Caco-2 (cell line): Measurements from ENCODE around the gene PRSS38. TPM values are rescaled to one million over a fixed set of nuclear protein-coding genes. Genes with fewer than 3 reads are reported as not detected.
A peak's percentile ranks its signal among the peaks of the same experiment; 100 is the strongest.

Experiments used
- BruUV-seq: library from RNA; stranded (reverse); fragments of 400-500 nt; replicated peaks from 2 replicates; lab custom pipeline; 2021; lab: Mats Ljungman, UMichigan
- CTCF ChIA-PET: fragments of 300-600 bp; sonication (Branson Sonifier 250); formaldehyde crosslinking; loops from one replicate; lab custom pipeline; 2022; ENCODE audit warnings: antibody characterized with exemption; lab: Charles Lee
- POLR2A ChIA-PET: fragments of 300-600 bp; sonication (Branson Sonifier 250); formaldehyde crosslinking; loops from one replicate; lab custom pipeline; 2022; ENCODE audit warnings: antibody characterized with exemption; lab: Charles Lee
- DNase-seq, 2 experiments: peaks; one replicate each; pipeline versions ENCODE4 v3.0.0 to v3.0.0-alpha.2; 2020 to 2022
- H3K27me3 ChIP-seq: replicated peaks from 2 replicates; pipeline ENCODE4 v1.6.0; 2011; ENCODE audit warnings: low read length; ENCODE audit not compliant: control insufficient read depth, insufficient read depth
- H3K36me3 ChIP-seq: 2 replicates; pipeline ENCODE4 v1.5.1; 2011; ENCODE audit warnings: low read length; ENCODE audit not compliant: control insufficient read depth, insufficient read depth
- H3K4me1 ChIP-seq: fragments of 250-450 bp; sonication (Bioruptor Pico); 2 replicates; pipeline ENCODE4 v1.5.1; 2020; ENCODE audit warnings: mild to moderate bottlenecking
- H3K4me3 ChIP-seq: 2 replicates; pipeline ENCODE4 v1.5.1; 2011; ENCODE audit warnings: low read depth, mild to moderate bottlenecking, control low read depth, low read length
- H3K9me3 ChIP-seq: fragments of 250-450 bp; sonication (Bioruptor Pico); 2 replicates; pipeline ENCODE4 v1.5.1; 2020; ENCODE audit warnings: mild to moderate bottlenecking, moderate library complexity
- H3K27ac Mint-ChIP-seq: one replicate; pipeline ENCODE4 v1.8.0; 2022; ENCODE audit warnings: mixed read lengths; ENCODE audit not compliant: unreplicated experiment
- H3K27me3 Mint-ChIP-seq: one replicate; pipeline ENCODE4 v1.8.0; 2022; ENCODE audit warnings: mixed read lengths; ENCODE audit not compliant: insufficient read depth, unreplicated experiment
- H3K36me3 Mint-ChIP-seq: one replicate; pipeline ENCODE4 v1.8.0; 2022; ENCODE audit warnings: mild to moderate bottlenecking, mixed read lengths; ENCODE audit not compliant: insufficient read depth, unreplicated experiment
- H3K4me1 Mint-ChIP-seq: one replicate; pipeline ENCODE4 v1.8.0; 2022; ENCODE audit warnings: low read depth, mixed read lengths; ENCODE audit not compliant: unreplicated experiment
- H3K4me3 Mint-ChIP-seq: one replicate; pipeline ENCODE4 v1.8.0; 2022; ENCODE audit warnings: mild to moderate bottlenecking, moderate library complexity, mixed read lengths; ENCODE audit not compliant: unreplicated experiment
- H3K9me3 Mint-ChIP-seq: one replicate; pipeline ENCODE4 v1.8.0; 2022; ENCODE audit warnings: mixed read lengths; ENCODE audit not compliant: unreplicated experiment
- intact Hi-C: fragments of 100-400 bp; cut with micrococcal nuclease; formaldehyde crosslinking; loops from one replicate; pipeline ENCODE4 v1.10.0; 2022; ENCODE audit not compliant: unreplicated experiment
- total RNA-seq: library from RNA; stranded (reverse); gene quantifications from 2 replicates; pipeline ENCODE4 v1.2.3, GENCODE V29; 2022
- TF ChIP-seq, protein P1 (sequence below), 2 experiments: fragments of 200-600 bp in 1 of 2; IDR thresholded peaks; 1 replicate in 1 of 2; 2 replicates in 1 of 2; pipeline versions ENCODE4 v1.5.1 to v1.8.0; 2011 to 2022; ENCODE audit warnings: antibody characterized with exemption in 1 of 2, control low read depth in 1 of 2, inconsistent platforms in 1 of 2, low read depth in 1 of 2, low read length in 1 of 2, mild to moderate bottlenecking in 1 of 2, moderate library complexity in 1 of 2; ENCODE audit not compliant: insufficient read depth in 1 of 2, severe bottlenecking in 1 of 2, unreplicated experiment in 1 of 2

The PRSS38 gene
- total RNA-seq, 1 experiment from 2014 or later = not detected

- TF ChIP-seq, protein P1, sequence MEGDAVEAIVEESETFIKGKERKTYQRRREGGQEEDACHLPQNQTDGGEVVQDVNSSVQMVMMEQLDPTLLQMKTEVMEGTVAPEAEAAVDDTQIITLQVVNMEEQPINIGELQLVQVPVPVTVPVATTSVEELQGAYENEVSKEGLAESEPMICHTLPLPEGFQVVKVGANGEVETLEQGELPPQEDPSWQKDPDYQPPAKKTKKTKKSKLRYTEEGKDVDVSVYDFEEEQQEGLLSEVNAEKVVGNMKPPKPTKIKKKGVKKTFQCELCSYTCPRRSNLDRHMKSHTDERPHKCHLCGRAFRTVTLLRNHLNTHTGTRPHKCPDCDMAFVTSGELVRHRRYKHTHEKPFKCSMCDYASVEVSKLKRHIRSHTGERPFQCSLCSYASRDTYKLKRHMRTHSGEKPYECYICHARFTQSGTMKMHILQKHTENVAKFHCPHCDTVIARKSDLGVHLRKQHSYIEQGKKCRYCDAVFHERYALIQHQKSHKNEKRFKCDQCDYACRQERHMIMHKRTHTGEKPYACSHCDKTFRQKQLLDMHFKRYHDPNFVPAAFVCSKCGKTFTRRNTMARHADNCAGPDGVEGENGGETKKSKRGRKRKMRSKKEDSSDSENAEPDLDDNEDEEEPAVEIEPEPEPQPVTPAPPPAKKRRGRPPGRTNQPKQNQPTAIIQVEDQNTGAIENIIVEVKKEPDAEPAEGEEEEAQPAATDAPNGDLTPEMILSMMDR (IDR thresholded peaks at IDR 0.05; ENCODE audit: insufficient read depth in 1 of 2, low read depth in 1 of 2, low read length in 1 of 2, severe bottlenecking in 1 of 2, unreplicated experiment in 1 of 2) = no peak
- H3K27me3 ChIP-seq = no peaks in the 10 kb centered on the region
- H3K36me3 ChIP-seq = no peaks in the 10 kb centered on the region
- no peaks in the 10 kb centered on the region for H3K36me3 Mint-ChIP-seq
- ChIA-PET CTCF (no interaction called here), POLR2A (no interaction called here)
- peaks cover 4% of the 10 kb centered on the region for H3K4me1 Mint-ChIP-seq
- H3K4me3 Mint-ChIP-seq = no peak overlapping the region
- peaks cover 32% of the 10 kb centered on the region for H3K4me1 ChIP-seq
- peak in 1 of 2 experiments; percentile 26 for DNase-seq
- no peaks in the 10 kb centered on the region for H3K9me3 Mint-ChIP-seq
- BruUV-seq = no TSS peak
- intact Hi-C loops = loop anchor here (5.0 kb wide), 1 partner anchor 103 kb away; no protein-coding TSS in a partner anchor
- no peaks in the 10 kb centered on the region for H3K9me3 ChIP-seq
- H3K27me3 Mint-ChIP-seq = no peaks in the 10 kb centered on the region
- H3K27ac Mint-ChIP-seq = no peak overlapping the region
- H3K4me3 ChIP-seq = no peak overlapping the region
Observed at GRCh38 chr1:227889863-227890405, 74.5 kb downstream of the PRSS38 start.

GRCh38 chr1:227890451-227891222, 75.2 kb downstream of the PRSS38 start:
- DNase-seq = no peak
- POLR2A ChIA-PET = no interaction called here
- Histone ChIP-seq H3K27me3 (no peaks in the 10 kb centered on the region), H3K4me3 (no peak overlapping the region), H3K36me3 (no peaks in the 10 kb centered on the region), H3K9me3 (no peaks in the 10 kb centered on the region), H3K4me1 (peaks cover 37% of the 10 kb centered on the region)
- CTCF ChIA-PET = no interaction called here
- TF ChIP-seq, protein P1 (IDR thresholded peaks at IDR 0.05; ENCODE audit: insufficient read depth in 1 of 2, low read depth in 1 of 2, low read length in 1 of 2, severe bottlenecking in 1 of 2, unreplicated experiment in 1 of 2) = no peak
- H3K9me3 Mint-ChIP-seq = no peaks in the 10 kb centered on the region
- H3K36me3 Mint-ChIP-seq = no peaks in the 10 kb centered on the region
- no peaks in the 10 kb centered on the region for H3K27me3 Mint-ChIP-seq
- intact Hi-C loops = loop anchor here (5.0 kb wide), 1 partner anchor 103 kb away; no protein-coding TSS in a partner anchor
- H3K4me1 Mint-ChIP-seq = peaks cover 4% of the 10 kb centered on the region
- no peak overlapping the region for H3K27ac Mint-ChIP-seq
- no peak overlapping the region for H3K4me3 Mint-ChIP-seq
- BruUV-seq = no TSS peak

- POLR2A ChIA-PET = no interaction called here
- no peak overlapping the region for H3K4me3 ChIP-seq
Observed at GRCh38 chr1:227891223-227891954, 75.9 kb downstream of the PRSS38 start.

More at GRCh38 chr1:227891223-227891954, 75.9 kb downstream of the PRSS38 start:
- no peaks in the 10 kb centered on the region for H3K27me3 Mint-ChIP-seq
- no peaks in the 10 kb centered on the region for H3K36me3 ChIP-seq
- H3K4me1 ChIP-seq = peaks cover 44% of the 10 kb centered on the region
- peaks cover 4% of the 10 kb centered on the region for H3K4me1 Mint-ChIP-seq
- no peak overlapping the region for H3K27ac Mint-ChIP-seq
- TF ChIP-seq, protein P1 (IDR thresholded peaks at IDR 0.05; ENCODE audit: insufficient read depth in 1 of 2, low read depth in 1 of 2, low read length in 1 of 2, severe bottlenecking in 1 of 2, unreplicated experiment in 1 of 2) = no peak
- intact Hi-C loops = loop anchor here (5.0 kb wide), 1 partner anchor 104 kb away; no protein-coding TSS in a partner anchor
- H3K27me3 ChIP-seq = no peaks in the 10 kb centered on the region
- H3K4me3 Mint-ChIP-seq = no peak overlapping the region
- CTCF ChIA-PET = no interaction called here
- no peaks in the 10 kb centered on the region for H3K9me3 ChIP-seq
- no TSS peak for BruUV-seq
- DNase-seq = peak in 1 of 2 experiments; percentile 39
- H3K36me3 Mint-ChIP-seq = no peaks in the 10 kb centered on the region
- no peaks in the 10 kb centered on the region for H3K9me3 Mint-ChIP-seq
